GM18498 (cell line): Measurements from ENCODE around the gene KCNJ12.

Source experiments
- ATAC-seq: cut with Tn5 transposase; IDR thresholded peaks from one replicate; pipeline ENCODE4 v1.9.1; 2021; ENCODE audit warnings: mild to moderate bottlenecking, moderate library complexity; ENCODE audit not compliant: unreplicated experiment

Gene KCNJ12

GRCh38 chr17:21463779-21464407 lies 87.7 kb downstream of the KCNJ12 start:
- ATAC-seq = no peak

GRCh38 chr17:21464611-21465021 lies 88.5 kb downstream of the KCNJ12 start:
- no peak for ATAC-seq

- ATAC-seq = no peak
Measured at GRCh38 chr17:21466550-21466949, 90.4 kb downstream of the KCNJ12 start.

- no peak for ATAC-seq
Measured at GRCh38 chr17:21467196-21467595, 91.0 kb downstream of the KCNJ12 start.

GRCh38 chr17:21467739-21468490 lies 91.8 kb downstream of the KCNJ12 start:
- no peak for ATAC-seq
